CD4-positive, alpha-beta T cell (primary cell): Measurements from ENCODE around the gene KMT5B. TPM values are rescaled to one million over a fixed set of nuclear protein-coding genes. Genes with fewer than 3 reads are reported as not detected.

Experiments
- ATAC-seq: fragments of 200-7000 bp; cut with Tn5 transposase; one replicate; pipeline ENCODE4 v1.10.0; 2022; ENCODE audit warnings: mild to moderate bottlenecking; ENCODE audit not compliant: poor library complexity
- CTCF ChIA-PET: fragments of 350-600 bp; sonication (Branson Sonifier 250); formaldehyde crosslinking; loops from one replicate; lab custom pipeline; 2021; ENCODE audit warnings: antibody characterized with exemption, inconsistent platforms; lab: Charles Lee
- POLR2A ChIA-PET: fragments of 350-600 bp; sonication (Branson Sonifier 250); formaldehyde crosslinking; loops from one replicate; lab custom pipeline; 2021; ENCODE audit warnings: antibody characterized with exemption, inconsistent platforms; lab: Charles Lee
- DNase-seq, 14 experiments: peaks; one replicate each; pipeline ENCODE4 v3.0.0-alpha.2; 2013 to 2020; ENCODE audit warnings: mixed read lengths in 2 of 14
- H3K27ac ChIP-seq, 2 donors: one replicate each; pipeline versions ENCODE4 v1.5.1 to v1.7.0; 2013; ENCODE audit warnings: low read length in 2 of 2, low read depth in 1 of 2, mild to moderate bottlenecking in 1 of 2
- H3K27me3 ChIP-seq, 2 experiments: 1 replicate in 1 of 2; 2 replicates in 1 of 2; pipeline versions ENCODE4 v1.6.1 to v1.7.0; 2013; ENCODE audit warnings: low read length in 2 of 2, control low read depth in 1 of 2, mild to moderate bottlenecking in 1 of 2, moderate library complexity in 1 of 2; ENCODE audit not compliant: insufficient read depth in 2 of 2, control insufficient read depth in 1 of 2
- H3K36me3 ChIP-seq: one replicate; pipeline ENCODE4 v1.6.1; 2013; ENCODE audit warnings: low read length, control low read depth; ENCODE audit not compliant: insufficient read depth
- H3K4me1 ChIP-seq: one replicate; pipeline ENCODE4 v1.6.1; 2013; ENCODE audit warnings: low read length, control low read depth; ENCODE audit not compliant: insufficient read depth
- H3K4me3 ChIP-seq: one replicate; pipeline ENCODE4 v1.5.1; 2013; ENCODE audit warnings: mild to moderate bottlenecking, low read length, moderate library complexity
- H3K9me3 ChIP-seq, 2 experiments: 1 replicate in 1 of 2; 2 replicates in 1 of 2; pipeline versions ENCODE4 v1.6.1 to v1.7.0; 2013; ENCODE audit warnings: low read length in 2 of 2, mild to moderate bottlenecking in 2 of 2, control low read depth in 1 of 2, moderate library complexity in 1 of 2; ENCODE audit not compliant: control insufficient read depth in 1 of 2, insufficient read depth in 1 of 2
- H3K27ac Mint-ChIP-seq: one replicate; pipeline ENCODE4 v1.8.0; 2020; ENCODE audit warnings: mixed read lengths
- H3K27me3 Mint-ChIP-seq: one replicate; pipeline ENCODE4 v1.8.0; 2021; ENCODE audit warnings: mixed read lengths
- H3K36me3 Mint-ChIP-seq: one replicate; pipeline ENCODE4 v1.8.0; 2021; ENCODE audit warnings: low read depth, mixed read lengths
- H3K4me1 Mint-ChIP-seq: one replicate; pipeline ENCODE4 v1.8.0; 2021; ENCODE audit warnings: low read depth, mixed read lengths
- H3K4me3 Mint-ChIP-seq: one replicate; pipeline ENCODE4 v1.8.0; 2020; ENCODE audit warnings: mild to moderate bottlenecking, mixed read lengths
- H3K9me3 Mint-ChIP-seq: one replicate; pipeline ENCODE4 v1.8.0; 2020; ENCODE audit warnings: mixed read lengths
- intact Hi-C, 2 experiments: fragments of 100-400 bp; cut with DNase I in 1 of 2; cut with micrococcal nuclease in 1 of 2; formaldehyde crosslinking; loops; one replicate each; pipeline versions ENCODE4 v1.15.1 to v1.9.0; 2023 to 2025; cut with DNase I, micrococcal nuclease
- total RNA-seq, 174 experiments: library from RNA in 2 of 174; stranded (reverse) in 2 of 174; gene quantifications; one replicate each; pipeline ENCODE4 v1.2.3 and lab custom pipeline; 2021 to 2026
- TF ChIP-seq, protein P1 (sequence below): fragments of 200-600 bp; IDR thresholded peaks from one replicate; pipeline ENCODE4 v1.8.0; 2022; ENCODE audit warnings: antibody characterized with exemption, mild to moderate bottlenecking

Gene KMT5B
- total RNA-seq, 2 experiments from 2014 or later = 22.5 to 23.3 TPM

DNA sequence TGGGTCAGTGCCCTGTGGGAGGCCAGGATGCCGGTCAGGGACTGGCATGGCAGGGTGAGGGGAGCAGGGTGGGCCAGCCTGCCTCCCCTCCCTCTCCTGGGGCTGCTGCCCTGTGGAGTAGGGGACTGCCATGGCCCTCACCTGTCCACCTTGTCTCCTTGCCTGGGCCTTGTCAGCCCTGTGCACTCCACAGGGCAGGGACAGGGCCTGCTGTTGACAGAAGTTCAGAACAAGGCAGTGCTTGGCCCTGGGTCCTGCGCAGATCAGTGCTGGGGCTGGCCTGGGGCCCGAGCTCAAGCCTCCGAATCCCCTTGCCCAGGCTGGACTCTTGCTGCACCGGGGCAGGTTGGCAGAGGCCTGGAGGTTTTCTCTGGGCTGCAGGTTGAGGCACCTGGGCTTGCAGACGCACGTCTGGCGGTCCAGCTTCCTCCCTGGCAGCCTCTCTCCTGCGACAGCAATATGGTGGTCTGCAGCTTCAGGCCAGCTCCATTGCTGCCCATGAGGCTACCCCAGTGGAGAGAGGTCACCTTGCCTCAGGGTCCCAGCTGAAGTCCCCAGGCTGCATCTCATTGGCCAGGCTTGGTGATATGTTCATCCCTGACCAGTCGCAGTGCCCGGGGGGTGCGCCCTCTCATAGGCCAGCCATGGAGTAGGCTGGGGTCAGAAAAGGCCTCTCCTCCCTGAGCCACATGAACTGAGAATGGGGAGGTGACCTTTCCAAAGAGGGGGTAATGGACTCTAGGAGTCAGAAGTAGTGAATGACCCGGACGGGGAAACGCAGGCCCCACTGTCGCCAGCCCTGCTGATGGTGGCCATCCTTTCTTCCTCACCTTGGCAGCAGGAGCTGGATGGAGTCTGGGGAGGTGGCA is 70.4 kb downstream of the KMT5B start:
- no peaks in the 10 kb centered on the region for H3K9me3 Mint-ChIP-seq
- Histone ChIP-seq H3K36me3 (no peaks in the 10 kb centered on the region), H3K4me1 (peaks cover 18% of the 10 kb centered on the region), H3K4me3 (no peak overlapping the region), H3K27me3 (no peaks in the 10 kb centered on the region), H3K27ac (no peak overlapping the region), H3K9me3 (no peaks in the 10 kb centered on the region)
- ATAC-seq = no peak
- ChIA-PET CTCF (no interaction called here), POLR2A (no interaction called here)
- intact Hi-C loops = no loop called here
- H3K27me3 Mint-ChIP-seq = no peaks in the 10 kb centered on the region
- DNase-seq = no peak
- peaks cover 10% of the 10 kb centered on the region for H3K4me1 Mint-ChIP-seq
- TF ChIP-seq, protein P1, sequence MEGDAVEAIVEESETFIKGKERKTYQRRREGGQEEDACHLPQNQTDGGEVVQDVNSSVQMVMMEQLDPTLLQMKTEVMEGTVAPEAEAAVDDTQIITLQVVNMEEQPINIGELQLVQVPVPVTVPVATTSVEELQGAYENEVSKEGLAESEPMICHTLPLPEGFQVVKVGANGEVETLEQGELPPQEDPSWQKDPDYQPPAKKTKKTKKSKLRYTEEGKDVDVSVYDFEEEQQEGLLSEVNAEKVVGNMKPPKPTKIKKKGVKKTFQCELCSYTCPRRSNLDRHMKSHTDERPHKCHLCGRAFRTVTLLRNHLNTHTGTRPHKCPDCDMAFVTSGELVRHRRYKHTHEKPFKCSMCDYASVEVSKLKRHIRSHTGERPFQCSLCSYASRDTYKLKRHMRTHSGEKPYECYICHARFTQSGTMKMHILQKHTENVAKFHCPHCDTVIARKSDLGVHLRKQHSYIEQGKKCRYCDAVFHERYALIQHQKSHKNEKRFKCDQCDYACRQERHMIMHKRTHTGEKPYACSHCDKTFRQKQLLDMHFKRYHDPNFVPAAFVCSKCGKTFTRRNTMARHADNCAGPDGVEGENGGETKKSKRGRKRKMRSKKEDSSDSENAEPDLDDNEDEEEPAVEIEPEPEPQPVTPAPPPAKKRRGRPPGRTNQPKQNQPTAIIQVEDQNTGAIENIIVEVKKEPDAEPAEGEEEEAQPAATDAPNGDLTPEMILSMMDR = no peak
- H3K27ac Mint-ChIP-seq = no peak overlapping the region
- no peak overlapping the region for H3K4me3 Mint-ChIP-seq
- H3K36me3 Mint-ChIP-seq = no peaks in the 10 kb centered on the region

- Mint-ChIP-seq H3K4me3 (peak overlapping the region; percentile 48), H3K4me1 (peaks cover 10% of the 10 kb centered on the region), H3K27me3 (no peaks in the 10 kb centered on the region), H3K36me3 (no peaks in the 10 kb centered on the region), H3K27ac (no peak overlapping the region), H3K9me3 (no peaks in the 10 kb centered on the region)
- Histone ChIP-seq H3K36me3 (no peaks in the 10 kb centered on the region), H3K9me3 (no peaks in the 10 kb centered on the region), H3K27ac (no peak overlapping the region), H3K27me3 (no peaks in the 10 kb centered on the region), H3K4me1 (peaks cover 18% of the 10 kb centered on the region), H3K4me3 (peak overlapping the region; percentile 22)
- POLR2A ChIA-PET = no interaction called here
- ATAC-seq (peak; percentile 60), DNase-seq (peak in 7 of 14 experiments; percentile 6 to 50 (median 35))
- intact Hi-C loops = no loop called here
- TF ChIP-seq, protein P1 = no peak
- CTCF ChIA-PET = no interaction called here
Observed at GRCh38 chr11:68142028-68142412, 71.1 kb downstream of the KMT5B start.

DNA sequence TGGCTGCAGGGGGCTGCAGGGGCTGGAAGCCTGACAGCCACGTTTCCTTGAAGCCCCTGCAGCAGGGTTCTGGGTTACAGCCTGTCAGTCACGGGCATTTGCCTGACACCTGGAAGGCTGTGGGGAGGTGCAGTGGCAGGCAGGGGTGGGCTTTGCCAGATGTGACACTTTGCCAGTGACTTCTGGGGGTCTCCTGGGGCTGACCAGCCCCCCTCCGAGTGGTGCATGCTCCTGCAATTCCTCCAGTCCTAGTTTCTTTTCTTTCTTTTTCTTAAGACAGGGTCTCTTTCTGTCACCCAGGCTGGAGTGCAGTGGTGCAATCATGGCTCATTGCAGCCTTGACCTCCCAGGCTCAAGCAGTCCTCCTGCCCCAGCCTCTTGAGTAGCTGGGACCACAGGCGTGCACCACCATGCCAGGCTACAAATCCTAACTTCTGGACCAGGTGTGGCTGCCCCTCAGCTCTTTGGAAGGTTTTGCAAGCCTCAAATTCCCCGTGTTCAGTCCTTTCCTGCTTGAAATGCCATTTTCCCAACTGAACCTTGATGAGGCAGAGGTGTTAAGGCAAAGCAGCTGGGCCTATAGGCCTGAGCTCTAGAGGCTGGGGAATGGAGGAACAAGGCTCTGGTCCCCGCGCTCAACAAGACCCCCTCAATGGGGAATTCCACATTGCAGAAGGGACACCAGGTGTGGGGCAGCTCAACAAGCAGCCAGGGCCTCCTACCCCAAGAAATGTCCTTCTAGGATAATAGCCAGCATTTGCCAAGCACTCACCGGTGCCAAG is 71.7 kb downstream of the KMT5B start:
- no peak overlapping the region for H3K4me3 Mint-ChIP-seq
- H3K4me1 Mint-ChIP-seq = peaks cover 10% of the 10 kb centered on the region
- Histone ChIP-seq H3K27ac (no peak overlapping the region), H3K9me3 (no peaks in the 10 kb centered on the region), H3K4me3 (peak overlapping the region; percentile 22), H3K4me1 (peaks cover 18% of the 10 kb centered on the region), H3K27me3 (no peaks in the 10 kb centered on the region), H3K36me3 (no peaks in the 10 kb centered on the region)
- H3K27ac Mint-ChIP-seq = no peak overlapping the region
- CTCF ChIA-PET = no interaction called here
- DNase-seq = no peak
- ATAC-seq = peak; percentile 14
- POLR2A ChIA-PET = no interaction called here
- H3K9me3 Mint-ChIP-seq = no peaks in the 10 kb centered on the region
- no peaks in the 10 kb centered on the region for H3K36me3 Mint-ChIP-seq
- TF ChIP-seq, protein P1 = no peak
- intact Hi-C loops = no loop called here
- no peaks in the 10 kb centered on the region for H3K27me3 Mint-ChIP-seq
